HG03060 (cell line): Measurements from ENCODE around the gene CLTB.

Experiments used
- ATAC-seq: cut with Tn5 transposase; IDR thresholded peaks from one replicate; pipeline ENCODE4 v1.9.1; 2021; ENCODE audit warnings: low read depth, moderate number of reproducible peaks; ENCODE audit not compliant: unreplicated experiment

CLTB gene

DNA sequence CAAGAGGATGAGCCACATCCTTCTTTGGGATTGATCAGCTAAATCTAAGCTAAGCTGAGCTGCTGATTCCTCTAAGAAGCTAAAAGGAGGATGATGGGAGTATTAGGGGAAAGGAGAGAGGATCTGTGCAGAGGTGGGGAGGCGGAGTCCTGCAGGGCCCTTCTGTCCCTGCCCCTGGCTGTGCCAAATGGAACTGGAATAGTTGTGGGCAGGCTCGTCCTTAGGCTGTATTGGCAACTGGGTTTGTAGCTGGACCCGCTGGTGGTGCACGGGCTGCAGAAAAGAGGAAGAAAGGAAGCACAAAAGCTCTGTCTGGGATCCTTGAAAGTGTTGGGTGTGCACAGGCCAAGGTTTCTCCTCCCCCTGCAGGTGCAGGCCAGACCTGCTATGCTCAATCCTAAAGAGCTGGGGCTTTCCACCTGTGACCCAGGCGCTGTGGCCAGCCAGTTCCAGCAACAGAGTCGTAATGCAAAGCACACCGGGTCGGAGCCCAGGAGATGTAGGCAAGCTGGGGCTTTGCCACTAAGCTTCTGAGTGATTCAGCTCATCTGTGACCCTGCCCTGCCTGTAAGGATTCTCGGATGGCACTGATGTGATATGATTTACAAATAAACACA, 9.8 kb downstream of the CLTB start:
- no peak for ATAC-seq

DNA sequence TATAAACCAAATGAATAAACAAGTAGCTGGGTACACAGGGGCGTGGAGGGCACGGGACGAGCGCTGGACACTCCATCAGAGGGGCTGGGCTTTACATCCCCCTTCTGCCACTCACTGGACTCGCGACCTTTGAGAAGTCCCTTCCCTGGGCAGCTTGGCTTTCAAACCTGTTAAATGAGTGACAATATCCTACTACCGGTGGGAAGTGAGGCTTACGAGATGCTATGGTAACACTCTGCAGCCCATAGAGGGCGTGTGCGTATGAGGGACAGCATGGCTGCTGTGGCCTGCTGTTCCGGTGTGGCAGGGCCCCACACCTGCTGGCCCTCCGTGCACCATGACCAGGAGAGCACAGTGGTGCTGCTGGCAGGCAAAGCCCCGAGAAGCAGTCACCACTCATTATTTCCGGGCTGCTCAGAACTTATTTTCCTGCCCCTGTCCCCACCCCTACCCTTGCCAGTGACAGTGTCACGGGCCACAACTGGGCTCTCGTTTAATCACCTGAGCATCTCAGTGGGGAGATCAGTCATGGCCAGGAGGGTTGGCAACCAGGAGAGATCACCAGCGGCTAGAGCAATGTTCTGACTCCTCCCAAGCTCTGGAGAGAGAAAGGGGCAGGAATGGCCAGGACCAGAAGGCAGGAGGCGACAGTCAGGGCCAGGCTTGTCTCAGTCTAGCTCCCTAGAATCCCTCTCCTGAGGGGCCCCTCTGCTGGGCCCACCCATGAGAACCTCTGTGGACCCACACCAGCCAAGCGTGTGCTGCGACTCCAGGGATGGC, 10.5 kb downstream of the CLTB start:
- no peak for ATAC-seq

- ATAC-seq, result no peak
Observed at GRCh38 chr5:176401281-176402205, 14.8 kb downstream of the CLTB start.

GRCh38 chr5:176400382-176401156, 15.8 kb downstream of the CLTB start:
- no peak for ATAC-seq

GRCh38 chr5:176397736-176398420, 18.5 kb downstream of the CLTB start:
- no peak for ATAC-seq

GRCh38 chr5:176396330-176396729, 20.0 kb downstream of the CLTB start:
- no peak for ATAC-seq

- ATAC-seq, result no peak
Observed at GRCh38 chr5:176394881-176395675, 21.3 kb downstream of the CLTB start.

GRCh38 chr5:176394096-176394495, 22.2 kb downstream of the CLTB start:
- no peak for ATAC-seq

DNA sequence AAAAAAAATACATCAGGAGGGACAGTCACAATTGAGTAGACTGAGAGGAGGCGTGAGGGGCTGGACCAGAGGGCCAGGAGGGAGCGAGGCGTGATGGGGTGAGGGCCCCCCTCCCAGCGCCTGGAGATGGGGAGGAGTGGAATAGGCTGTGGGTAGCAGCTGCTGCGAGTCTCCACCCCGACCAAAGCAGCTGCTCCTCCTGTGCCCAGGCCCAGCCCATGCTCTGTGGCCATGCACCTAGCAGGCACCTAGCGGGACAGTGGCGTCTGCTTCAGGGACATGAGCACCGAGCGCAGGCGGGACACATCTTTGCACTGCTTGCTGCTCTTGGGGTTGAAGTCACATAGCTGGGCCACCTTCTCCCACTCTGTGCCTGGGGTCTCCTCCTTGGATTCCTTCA, 23.8 kb downstream of the CLTB start:
- ATAC-seq, result no peak

- no peak for ATAC-seq
Observed at GRCh38 chr5:176391999-176392398, 24.3 kb downstream of the CLTB start.

DNA sequence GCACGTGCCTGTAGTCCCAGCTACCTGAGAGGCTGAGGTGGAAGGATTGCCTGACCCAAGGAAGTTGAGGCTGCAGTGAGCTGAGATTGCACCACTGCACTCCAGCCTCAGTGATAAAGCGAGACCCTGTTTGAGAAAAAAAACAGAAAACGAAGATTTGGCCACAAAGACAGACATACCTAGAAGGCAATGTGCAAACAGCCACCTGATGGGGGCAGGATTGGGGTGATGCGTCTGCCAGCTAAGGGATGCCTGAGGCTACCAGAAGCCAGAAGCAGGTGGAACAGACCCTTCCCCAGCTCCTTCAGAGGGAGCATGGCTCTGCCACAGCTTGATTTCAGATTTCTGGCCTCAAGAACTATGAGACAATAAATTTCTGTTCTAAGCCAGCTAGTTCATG, 24.9 kb downstream of the CLTB start:
- ATAC-seq, result no peak

GRCh38 chr5:176389135-176390123, 26.9 kb downstream of the CLTB start:
- ATAC-seq, result peak; percentile 20

GRCh38 chr5:176388444-176389134, 27.8 kb downstream of the CLTB start, which contains the start of the genes HIGD2A and NOP16:
HIGD2A (plus strand) TSS chr5:176388751; CDS start chr5:176388820, 69 bp downstream.
NOP16 (minus strand) TSS chr5:176388598; CDS start chr5:176388539, 59 bp downstream.
- peak; percentile 74 for ATAC-seq

DNA sequence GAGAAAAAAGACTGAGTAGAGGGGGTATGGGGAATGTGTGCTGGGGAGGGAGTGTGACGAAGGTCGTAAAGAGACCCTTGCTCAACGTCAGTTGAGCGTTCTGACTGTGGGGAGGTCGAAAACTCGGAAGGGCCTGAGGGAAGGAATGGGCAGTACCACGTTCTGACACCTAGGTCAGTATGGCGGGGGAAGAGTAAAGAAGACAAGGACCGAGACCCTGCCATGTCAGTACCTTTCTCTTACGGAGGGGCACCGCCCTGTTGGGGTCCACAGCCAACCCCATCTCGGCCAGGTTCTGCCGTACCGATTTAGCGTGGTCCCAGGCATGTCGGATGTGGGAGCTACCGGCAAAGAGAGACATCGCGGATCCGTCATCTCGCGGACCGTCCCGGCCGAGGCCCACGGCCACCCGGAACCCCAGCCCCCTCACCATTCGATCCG, 28.3 kb downstream of the CLTB start:
- no peak for ATAC-seq

DNA sequence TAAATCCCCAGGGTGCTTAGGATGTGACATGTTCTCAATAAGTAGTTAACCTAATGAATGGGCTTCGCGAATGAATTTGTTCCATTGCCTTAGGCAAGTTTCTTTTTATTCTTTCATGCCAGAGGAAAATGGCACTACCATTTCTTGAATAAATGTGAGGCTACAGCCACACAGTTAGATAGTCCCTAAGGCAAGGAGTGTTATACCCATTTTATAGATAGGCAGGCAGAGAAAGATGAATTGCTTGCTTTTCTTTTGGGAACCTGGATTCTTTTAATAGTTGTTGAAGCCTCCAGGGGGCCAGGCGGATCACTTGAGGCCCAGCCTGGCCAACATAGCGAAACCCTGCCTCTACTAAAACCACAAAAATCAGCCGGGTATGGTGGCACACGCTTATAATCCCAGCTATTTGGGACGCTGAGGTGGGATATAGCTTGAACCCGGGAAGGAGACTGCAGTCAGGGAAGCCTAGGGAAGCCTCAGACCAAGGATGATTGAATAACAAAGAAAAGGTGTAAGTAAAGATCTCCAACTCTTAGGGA, 28.9 kb downstream of the CLTB start:
- no peak for ATAC-seq

GRCh38 chr5:176386491-176386890, 29.8 kb downstream of the CLTB start:
- no peak for ATAC-seq

- no peak for ATAC-seq
Observed at GRCh38 chr5:176384991-176385390, 31.3 kb downstream of the CLTB start.
